HepG2 (cell line): ENCODE data around the gene YTHDF1. TPM values are rescaled to one million over a fixed set of nuclear protein-coding genes. Genes with fewer than 3 reads are reported as not detected.

ENCODE experiments used
- ATAC-seq: fragments of 200-7000 bp; cut with Tn5 transposase; 3 replicates; pipeline ENCODE4 v1.9.1; 2020; ENCODE audit warnings: mild to moderate bottlenecking, moderate library complexity
- BruUV-seq: library from RNA; stranded (reverse); fragments of 400-500 nt; replicated peaks from 2 replicates; lab custom pipeline; 2021; lab: Mats Ljungman, UMichigan
- CTCF ChIA-PET: fragments of 300-600 bp; formaldehyde crosslinking; extraction: SDS; loops from one replicate; lab custom pipeline; 2021; ENCODE audit warnings: low total read pairs, inconsistent platforms, low intra/inter-chr PET ratio; lab: Yijun Ruan, JAX
- POLR2A ChIA-PET: fragments of 350-600 bp; sonication (Branson Sonifier 250); formaldehyde crosslinking; loops from one replicate; lab custom pipeline; 2020; ENCODE audit warnings: antibody characterized with exemption, inconsistent platforms; lab: Yijun Ruan, JAX
- DNase-seq: peaks from one replicate; pipeline ENCODE4 v3.0.0-alpha.2; 2015; ENCODE audit warnings: low spot score
- FAIRE-seq: peaks from 3 replicates; lab custom pipeline; 2011; peaks lifted over from hg19 to GRCh38; lab: Jason Lieb, UNC
- H2AFZ ChIP-seq: one replicate; pipeline ENCODE4 v1.6.1; 2011; ENCODE audit warnings: low read length, inconsistent platforms
- H3K27ac ChIP-seq: fragments of 300-600 bp; 3 replicates; pipeline ENCODE4 v1.8.0; 2011; ENCODE audit warnings: mixed run types, mild to moderate bottlenecking, mixed read lengths, low read length, inconsistent platforms; ENCODE audit not compliant: insufficient read depth; ENCODE audit errors: extremely low read length
- H3K27me3 ChIP-seq, 2 experiments: fragments of 200-600 bp in 1 of 2; 2 replicates in 1 of 2; 3 replicates in 1 of 2; pipeline versions ENCODE4 v1.6.0 to v1.8.0; 2011; ENCODE audit warnings: low read length in 2 of 2, mild to moderate bottlenecking in 2 of 2, moderate library complexity in 2 of 2, inconsistent platforms in 1 of 2; ENCODE audit not compliant: insufficient read depth in 2 of 2, control insufficient read depth in 1 of 2
- H3K36me3 ChIP-seq, 2 experiments: fragments of 200-600 bp in 1 of 2; replicated peaks in 1 of 2; 2 replicates in 1 of 2; 3 replicates in 1 of 2; pipeline versions ENCODE4 v1.5.1 to v1.8.0; 2011; ENCODE audit warnings: low read length in 2 of 2, inconsistent platforms in 1 of 2; ENCODE audit not compliant: insufficient read depth in 2 of 2, control insufficient read depth in 1 of 2
- H3K4me1 ChIP-seq: 2 replicates; pipeline ENCODE4 v1.5.1; 2012; ENCODE audit warnings: low read length, inconsistent platforms; ENCODE audit not compliant: insufficient read depth
- H3K4me2 ChIP-seq: 2 replicates; pipeline ENCODE4 v1.6.0; 2011; ENCODE audit warnings: low read depth, low read length, inconsistent platforms
- H3K4me3 ChIP-seq, 3 experiments: fragments of 200-600 bp in 1 of 3; sonication (generic), shearing (Covaris generic) in 1 of 3; replicated peaks in 1 of 3; 2 replicates each; pipeline ENCODE4 v1.5.1; 2011 to 2016; ENCODE audit warnings: low read length in 3 of 3, inconsistent platforms in 2 of 3, low read depth in 2 of 3, mild to moderate bottlenecking in 2 of 3, control low read depth in 1 of 3, mixed read lengths in 1 of 3; ENCODE audit not compliant: insufficient read depth in 1 of 3
- H3K79me2 ChIP-seq: one replicate; pipeline ENCODE4 v1.6.1; 2011; ENCODE audit warnings: low read length, inconsistent platforms; ENCODE audit not compliant: insufficient read depth
- H3K9ac ChIP-seq: 2 replicates; pipeline ENCODE4 v1.6.0; 2011; ENCODE audit warnings: mild to moderate bottlenecking, low read depth, low read length, inconsistent platforms; ENCODE audit not compliant: insufficient read depth
- H3K9me3 ChIP-seq: 2 replicates; pipeline ENCODE4 v1.5.1; 2012; ENCODE audit warnings: mild to moderate bottlenecking, low read length
- H4K20me1 ChIP-seq: 2 replicates; pipeline ENCODE4 v1.6.0; 2011; ENCODE audit warnings: inconsistent platforms, mild to moderate bottlenecking, low read length, moderate library complexity; ENCODE audit not compliant: insufficient read depth
- EZH2 ChIP-seq: conservative IDR thresholded peaks from 2 replicates; pipeline ENCODE4 v1.6.1; 2012; ENCODE audit warnings: mild to moderate bottlenecking, low read depth, low read length, moderate library complexity
- MTF2 ChIP-seq: sonication (generic); formaldehyde crosslinking; IDR thresholded peaks from 2 replicates; pipeline ENCODE4 v1.5.0; 2020; ENCODE audit warnings: missing genetic modification reagents, borderline replicate concordance
- NCOA1 ChIP-seq: sonication (generic); formaldehyde crosslinking; IDR thresholded peaks from 2 replicates; pipeline ENCODE4 v1.9.0; 2021; ENCODE audit warnings: missing genetic modification reagents
- PHF5A ChIP-seq: IDR thresholded peaks from one replicate; pipeline ENCODE4 v1.6.1; 2018; ENCODE audit warnings: low read depth, missing genetic modification reagents; ENCODE audit not compliant: unreplicated experiment
- SSRP1 ChIP-seq: IDR thresholded peaks from 2 replicates; pipeline ENCODE4 v1.6.1; 2016; ENCODE audit warnings: control low read depth
- SYNCRIP ChIP-seq: fragments of 200-400 bp; formaldehyde crosslinking; IDR thresholded peaks from 2 replicates; pipeline ENCODE4 v1.6.1; 2018; ENCODE audit warnings: mild to moderate bottlenecking, low read depth, low read length; ENCODE audit not compliant: insufficient read depth
- ZNF382 ChIP-seq: sonication (generic); formaldehyde crosslinking; IDR thresholded peaks from 2 replicates; pipeline ENCODE4 v1.5.0; 2020; ENCODE audit warnings: missing genetic modification reagents, mild to moderate bottlenecking, borderline replicate concordance
- ZNF543 ChIP-seq: sonication (generic); formaldehyde crosslinking; IDR thresholded peaks from 2 replicates; pipeline ENCODE4 v1.4.0; 2020; ENCODE audit warnings: mild to moderate bottlenecking, missing genetic modification reagents
- WGBS: methylation state at CpG from one replicate; pipeline ENCODE4 v1.1.6; 2017; ENCODE audit warnings: low lambda C conversion rate; 5-methylcytosine and 5-hydroxymethylcytosine counted together
- in situ Hi-C: cut with HindIII; loops from 2 replicates; pipeline ENCODE4 v1.10.0; 2017; ENCODE audit warnings: low pct_unique_long_range_greater_than_20kb; ENCODE audit not compliant: extremely low pct_ligation_motif_present
- intact Hi-C: fragments of 100-400 bp; cut with micrococcal nuclease; formaldehyde crosslinking; loops from one replicate; pipeline ENCODE4 v1.10.0; 2022; ENCODE audit not compliant: unreplicated experiment
- polyA plus RNA-seq, 8 experiments: library from polyadenylated mRNA; depleted of rRNA in 3 of 8; stranded (reverse) in 7 of 8; unstranded in 1 of 8; fragments of >200 nt; fragmentation: Illumina TruSeq in 4 of 8; extraction: Trizol in 4 of 8; gene quantifications; 2 replicates each; pipeline versions ENCODE4 v1.2.1 to v1.2.3, GENCODE V29; 2011 to 2016; ENCODE audit warnings: low read depth in 4 of 8, missing spikeins in 1 of 8, mixed read lengths in 1 of 8; ENCODE audit not compliant: insufficient read depth in 1 of 8
- total RNA-seq, 5 experiments: library from RNA; depleted of rRNA; stranded (reverse); fragments of >200 nt; fragmentation: Illumina TruSeq; extraction: Trizol; gene quantifications; 2 replicates each; pipeline ENCODE4 v1.2.3, GENCODE V29; 2016; ENCODE audit warnings: low read depth in 1 of 5
- TF ChIP-seq, protein P1 (sequence below): sonication (generic); formaldehyde crosslinking; IDR thresholded peaks from 2 replicates; pipeline ENCODE4 v1.4.0; 2020; ENCODE audit warnings: missing genetic modification reagents
- TF ChIP-seq, protein P2 (sequence below): sonication (generic); formaldehyde crosslinking; IDR thresholded peaks from 2 replicates; pipeline ENCODE4 v1.4.0; 2020; ENCODE audit warnings: missing genetic modification reagents, borderline replicate concordance
- TF ChIP-seq, protein P3 (sequence below): sonication (generic); formaldehyde crosslinking; IDR thresholded peaks from 2 replicates; pipeline ENCODE4 v1.5.1; 2020; ENCODE audit warnings: mild to moderate bottlenecking, missing genetic modification reagents, moderate library complexity
- TF ChIP-seq, protein P4 (sequence below), 2 experiments: sonication (generic) in 1 of 2; formaldehyde crosslinking in 1 of 2; IDR thresholded peaks; 2 replicates each; pipeline versions ENCODE4 v1.4.0 to v1.6.1; 2016 to 2020; ENCODE audit warnings: borderline replicate concordance in 1 of 2, low read depth in 1 of 2, mild to moderate bottlenecking in 1 of 2, missing genetic modification reagents in 1 of 2

Gene YTHDF1
- total and polyA plus RNA-seq, 2 of the 13 experiments (the other 11 are each of a cell fraction or from before 2014, with no cell fraction given): 34.5 to 37.7 TPM

DNA sequence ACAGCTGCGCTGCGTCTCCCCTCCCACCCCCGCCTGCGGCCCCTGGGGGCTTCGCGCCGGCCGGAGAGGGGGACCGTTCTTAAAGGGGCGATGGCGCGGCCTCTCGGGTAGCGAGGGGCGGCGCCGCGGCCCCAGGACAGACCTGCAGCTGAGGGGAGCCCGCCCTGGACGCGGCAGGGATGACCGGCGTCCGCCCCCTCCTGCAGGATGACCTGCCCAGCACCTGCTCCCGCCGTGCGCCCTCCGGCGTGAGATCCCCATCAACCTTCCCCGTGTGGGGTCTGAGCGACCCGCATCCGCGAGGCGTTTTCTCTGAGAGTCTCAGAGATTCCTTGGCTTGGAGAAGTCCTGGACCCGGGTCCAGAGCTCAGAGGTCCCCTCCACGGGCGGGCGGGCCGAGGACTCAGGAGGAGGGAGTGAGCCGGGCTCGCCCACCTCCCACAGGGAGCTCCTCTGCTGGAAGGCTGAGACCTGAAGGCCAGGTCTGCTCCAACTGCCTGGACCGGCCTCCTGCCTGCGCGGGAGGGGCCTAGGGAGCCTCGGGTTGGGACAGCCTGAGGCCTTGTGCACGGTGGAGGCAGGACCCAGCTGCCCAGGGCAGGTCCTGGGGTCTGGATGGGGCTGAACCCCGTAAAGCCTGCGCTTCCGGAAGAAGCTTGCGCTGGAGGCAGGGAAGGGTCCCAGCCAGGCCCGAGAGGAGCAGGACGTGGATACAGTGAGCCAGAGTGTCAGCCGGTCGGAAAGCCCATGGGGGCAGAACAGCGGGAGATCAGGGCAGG lies 38.9 kb upstream of the YTHDF1 start:
- Histone ChIP-seq H3K9me3 (no peaks in the 10 kb centered on the region), H3K4me3 (no peak overlapping the region), H3K79me2 (no peaks in the 10 kb centered on the region), H4K20me1 (peaks cover 5% of the 10 kb centered on the region; the same call in 1 of the 2 replicates), H3K27me3 (peaks cover 31 to 82% of the 10 kb centered on the region in 2 experiments), H3K36me3 (no peaks in the 10 kb centered on the region), H2AFZ (no peak overlapping the region), H3K9ac (no peak overlapping the region), H3K4me1 (peaks cover 17% of the 10 kb centered on the region), H3K27ac (no peak overlapping the region), H3K4me2 (no peak overlapping the region)
- peak; percentile 25 for ATAC-seq
- in situ Hi-C loops: no loop called here
- no peak for FAIRE-seq
- WGBS: 14% methylated on average over 29 of the region's 56 CpGs
- BruUV-seq: no TSS peak
- intact Hi-C loops: no loop called here
- no peak for DNase-seq
- ChIA-PET POLR2A (no interaction called here), CTCF (no interaction called here)
- TF ChIP-seq, protein P1, sequence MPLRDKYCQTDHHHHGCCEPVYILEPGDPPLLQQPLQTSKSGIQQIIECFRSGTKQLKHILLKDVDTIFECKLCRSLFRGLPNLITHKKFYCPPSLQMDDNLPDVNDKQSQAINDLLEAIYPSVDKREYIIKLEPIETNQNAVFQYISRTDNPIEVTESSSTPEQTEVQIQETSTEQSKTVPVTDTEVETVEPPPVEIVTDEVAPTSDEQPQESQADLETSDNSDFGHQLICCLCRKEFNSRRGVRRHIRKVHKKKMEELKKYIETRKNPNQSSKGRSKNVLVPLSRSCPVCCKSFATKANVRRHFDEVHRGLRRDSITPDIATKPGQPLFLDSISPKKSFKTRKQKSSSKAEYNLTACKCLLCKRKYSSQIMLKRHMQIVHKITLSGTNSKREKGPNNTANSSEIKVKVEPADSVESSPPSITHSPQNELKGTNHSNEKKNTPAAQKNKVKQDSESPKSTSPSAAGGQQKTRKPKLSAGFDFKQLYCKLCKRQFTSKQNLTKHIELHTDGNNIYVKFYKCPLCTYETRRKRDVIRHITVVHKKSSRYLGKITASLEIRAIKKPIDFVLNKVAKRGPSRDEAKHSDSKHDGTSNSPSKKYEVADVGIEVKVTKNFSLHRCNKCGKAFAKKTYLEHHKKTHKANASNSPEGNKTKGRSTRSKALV (CRISPR knock-in tag): peak; percentile 51; the same call in 1 of the 2 replicates
- TF ChIP-seq SSRP1 (CRISPR knock-in tag) (no peak), ZNF543 (CRISPR knock-in tag) (no peak), SYNCRIP (no peak), EZH2 (peak; percentile 91; the same call in 1 of the 2 replicates), PHF5A (CRISPR knock-in tag) (no peak), ZNF382 (CRISPR knock-in tag) (no peak), MTF2 (CRISPR knock-in tag) (0 out of 2 replicates have a peak, but pooled peaks have one; percentile 52), NCOA1 (CRISPR knock-in tag) (no peak)
- TF ChIP-seq, protein P2, sequence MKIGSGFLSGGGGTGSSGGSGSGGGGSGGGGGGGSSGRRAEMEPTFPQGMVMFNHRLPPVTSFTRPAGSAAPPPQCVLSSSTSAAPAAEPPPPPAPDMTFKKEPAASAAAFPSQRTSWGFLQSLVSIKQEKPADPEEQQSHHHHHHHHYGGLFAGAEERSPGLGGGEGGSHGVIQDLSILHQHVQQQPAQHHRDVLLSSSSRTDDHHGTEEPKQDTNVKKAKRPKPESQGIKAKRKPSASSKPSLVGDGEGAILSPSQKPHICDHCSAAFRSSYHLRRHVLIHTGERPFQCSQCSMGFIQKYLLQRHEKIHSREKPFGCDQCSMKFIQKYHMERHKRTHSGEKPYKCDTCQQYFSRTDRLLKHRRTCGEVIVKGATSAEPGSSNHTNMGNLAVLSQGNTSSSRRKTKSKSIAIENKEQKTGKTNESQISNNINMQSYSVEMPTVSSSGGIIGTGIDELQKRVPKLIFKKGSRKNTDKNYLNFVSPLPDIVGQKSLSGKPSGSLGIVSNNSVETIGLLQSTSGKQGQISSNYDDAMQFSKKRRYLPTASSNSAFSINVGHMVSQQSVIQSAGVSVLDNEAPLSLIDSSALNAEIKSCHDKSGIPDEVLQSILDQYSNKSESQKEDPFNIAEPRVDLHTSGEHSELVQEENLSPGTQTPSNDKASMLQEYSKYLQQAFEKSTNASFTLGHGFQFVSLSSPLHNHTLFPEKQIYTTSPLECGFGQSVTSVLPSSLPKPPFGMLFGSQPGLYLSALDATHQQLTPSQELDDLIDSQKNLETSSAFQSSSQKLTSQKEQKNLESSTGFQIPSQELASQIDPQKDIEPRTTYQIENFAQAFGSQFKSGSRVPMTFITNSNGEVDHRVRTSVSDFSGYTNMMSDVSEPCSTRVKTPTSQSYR: no peak
- TF ChIP-seq, protein P3, sequence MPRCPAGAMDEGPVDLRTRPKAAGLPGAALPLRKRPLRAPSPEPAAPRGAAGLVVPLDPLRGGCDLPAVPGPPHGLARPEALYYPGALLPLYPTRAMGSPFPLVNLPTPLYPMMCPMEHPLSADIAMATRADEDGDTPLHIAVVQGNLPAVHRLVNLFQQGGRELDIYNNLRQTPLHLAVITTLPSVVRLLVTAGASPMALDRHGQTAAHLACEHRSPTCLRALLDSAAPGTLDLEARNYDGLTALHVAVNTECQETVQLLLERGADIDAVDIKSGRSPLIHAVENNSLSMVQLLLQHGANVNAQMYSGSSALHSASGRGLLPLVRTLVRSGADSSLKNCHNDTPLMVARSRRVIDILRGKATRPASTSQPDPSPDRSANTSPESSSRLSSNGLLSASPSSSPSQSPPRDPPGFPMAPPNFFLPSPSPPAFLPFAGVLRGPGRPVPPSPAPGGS (CRISPR knock-in tag): no peak
- TF ChIP-seq, protein P4, sequence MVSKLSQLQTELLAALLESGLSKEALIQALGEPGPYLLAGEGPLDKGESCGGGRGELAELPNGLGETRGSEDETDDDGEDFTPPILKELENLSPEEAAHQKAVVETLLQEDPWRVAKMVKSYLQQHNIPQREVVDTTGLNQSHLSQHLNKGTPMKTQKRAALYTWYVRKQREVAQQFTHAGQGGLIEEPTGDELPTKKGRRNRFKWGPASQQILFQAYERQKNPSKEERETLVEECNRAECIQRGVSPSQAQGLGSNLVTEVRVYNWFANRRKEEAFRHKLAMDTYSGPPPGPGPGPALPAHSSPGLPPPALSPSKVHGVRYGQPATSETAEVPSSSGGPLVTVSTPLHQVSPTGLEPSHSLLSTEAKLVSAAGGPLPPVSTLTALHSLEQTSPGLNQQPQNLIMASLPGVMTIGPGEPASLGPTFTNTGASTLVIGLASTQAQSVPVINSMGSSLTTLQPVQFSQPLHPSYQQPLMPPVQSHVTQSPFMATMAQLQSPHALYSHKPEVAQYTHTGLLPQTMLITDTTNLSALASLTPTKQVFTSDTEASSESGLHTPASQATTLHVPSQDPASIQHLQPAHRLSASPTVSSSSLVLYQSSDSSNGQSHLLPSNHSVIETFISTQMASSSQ (IDR thresholded peaks at IDR 0.05; ENCODE audit: low read depth): no peak
- TF ChIP-seq, protein P4 (CRISPR knock-in tag; IDR thresholded peaks at IDR 0.05; ENCODE audit: borderline replicate concordance): no peak
